Activated T-helper 2 cell treated with anti-CD3 and anti-CD28 coated beads, Interferon-gamma antibody, Interleukin-2, Interleukin-4, amounts not matched to agents 10 μg/mL and 5 μg/mL and 100 μg/mL, durations not matched to agents 14 hours and 24 hours and 36 hours (primary cell): ENCODE measurements around the gene S100A16. TPM values are rescaled to one million over a fixed set of nuclear protein-coding genes. Genes with fewer than 3 reads are reported as not detected.

Source experiments
- DNase-seq: peaks from one replicate; pipeline ENCODE4 v3.0.0; 2021; ENCODE audit warnings: low spot score
- H3K27ac Mint-ChIP-seq: one replicate; pipeline ENCODE4 v1.8.0; 2021; ENCODE audit warnings: mixed read lengths
- H3K27me3 Mint-ChIP-seq: one replicate; pipeline ENCODE4 v1.8.0; 2021; ENCODE audit warnings: low read depth, mixed read lengths
- H3K36me3 Mint-ChIP-seq: one replicate; pipeline ENCODE4 v1.8.0; 2021; ENCODE audit warnings: low read depth, mixed read lengths
- H3K4me1 Mint-ChIP-seq: one replicate; pipeline ENCODE4 v1.8.0; 2021; ENCODE audit warnings: low read depth, mixed read lengths
- H3K4me3 Mint-ChIP-seq: one replicate; pipeline ENCODE4 v1.8.0; 2021; ENCODE audit warnings: low read depth, mild to moderate bottlenecking, moderate library complexity, mixed read lengths
- H3K9me3 Mint-ChIP-seq: one replicate; pipeline ENCODE4 v1.8.0; 2021; ENCODE audit warnings: mixed read lengths
- intact Hi-C: fragments of 100-400 bp; cut with micrococcal nuclease; formaldehyde crosslinking; loops from one replicate; pipeline ENCODE4 v1.15.1; 2023
- total RNA-seq: library from RNA; stranded (reverse); gene quantifications from 2 replicates; pipeline ENCODE4 v1.2.3, GENCODE V29; 2022

The S100A16 gene
- total RNA-seq, 1 donor from 2014 or later, result not detected

GRCh38 chr1:153619171-153619570 is 6.2 kb upstream of the S100A16 start:
- Mint-ChIP-seq H3K9me3 (no peaks in the 10 kb centered on the region), H3K4me3 (no peak overlapping the region), H3K4me1 (peaks cover 4% of the 10 kb centered on the region), H3K27ac (no peak overlapping the region), H3K27me3 (no peaks in the 10 kb centered on the region), H3K36me3 (no peaks in the 10 kb centered on the region)
- no peak for DNase-seq
- intact Hi-C loops, result no loop called here

GRCh38 chr1:153617663-153618062 is 4.7 kb upstream of the S100A16 start:
- H3K4me1 Mint-ChIP-seq, result peaks cover 4% of the 10 kb centered on the region
- no peak overlapping the region for H3K4me3 Mint-ChIP-seq
- no peak overlapping the region for H3K27ac Mint-ChIP-seq
- no peaks in the 10 kb centered on the region for H3K9me3 Mint-ChIP-seq
- peak; percentile 70 for DNase-seq
- no peaks in the 10 kb centered on the region for H3K27me3 Mint-ChIP-seq
- intact Hi-C loops, result loop anchor here (1.0 to 2.0 kb wide), 3 partner anchors 45 to 106 kb away; no protein-coding TSS in a partner anchor
- H3K36me3 Mint-ChIP-seq, result no peaks in the 10 kb centered on the region

GRCh38 chr1:153616917-153617311 is 4.0 kb upstream of the S100A16 start:
- intact Hi-C loops, result loop anchor here (1.0 to 2.0 kb wide), 3 partner anchors 45 to 106 kb away; no protein-coding TSS in a partner anchor
- peaks cover 4% of the 10 kb centered on the region for H3K4me1 Mint-ChIP-seq
- no peak overlapping the region for H3K27ac Mint-ChIP-seq

GRCh38 chr1:153616144-153616916 is 3.4 kb upstream of the S100A16 start, which contains the start of gene S100A14:
Gene S100A14, minus strand, starts transcription at chr1:153616325. Its CDS starts 467 bp downstream, at chr1:153615858.
- Mint-ChIP-seq H3K4me3 (no peak within 1 kb of the TSS), H3K36me3 (no peaks in the 10 kb centered on the region), H3K27me3 (no peaks in the 10 kb centered on the region), H3K27ac (no peak within 1 kb of the TSS), H3K4me1 (peaks cover 4% of the 10 kb centered on the region), H3K9me3 (no peaks in the 10 kb centered on the region)
- DNase-seq, result no peak
- intact Hi-C loops, result loop anchor here (2.0 kb wide), 1 partner anchor 84 kb away; no protein-coding TSS in a partner anchor

More at GRCh38 chr1:153616917-153617311, 4.0 kb upstream of the S100A16 start:
- DNase-seq, result no peak
- Mint-ChIP-seq H3K27me3 (no peaks in the 10 kb centered on the region), H3K36me3 (no peaks in the 10 kb centered on the region), H3K9me3 (no peaks in the 10 kb centered on the region), H3K4me3 (no peak overlapping the region)

GRCh38 chr1:153615406-153615805 is 2.5 kb upstream of the S100A16 start:
- no peak for DNase-seq
- H3K9me3 Mint-ChIP-seq, result no peaks in the 10 kb centered on the region
- no peaks in the 10 kb centered on the region for H3K36me3 Mint-ChIP-seq
- intact Hi-C loops, result no loop called here
- H3K4me1 Mint-ChIP-seq, result peaks cover 4% of the 10 kb centered on the region
- no peak overlapping the region for H3K27ac Mint-ChIP-seq
- H3K27me3 Mint-ChIP-seq, result no peaks in the 10 kb centered on the region
- H3K4me3 Mint-ChIP-seq, result no peak overlapping the region

GRCh38 chr1:153614906-153615305 is 2.0 kb upstream of the S100A16 start:
- Mint-ChIP-seq H3K4me3 (no peak overlapping the region), H3K27me3 (no peaks in the 10 kb centered on the region), H3K9me3 (no peaks in the 10 kb centered on the region), H3K4me1 (peaks cover 4% of the 10 kb centered on the region), H3K36me3 (no peaks in the 10 kb centered on the region), H3K27ac (no peak overlapping the region)
- intact Hi-C loops, result no loop called here
- DNase-seq, result no peak

- H3K27me3 Mint-ChIP-seq, result no peaks in the 10 kb centered on the region
- no peak overlapping the region for H3K4me3 Mint-ChIP-seq
- H3K4me1 Mint-ChIP-seq, result peaks cover 4% of the 10 kb centered on the region
- no peak for DNase-seq
- H3K36me3 Mint-ChIP-seq, result no peaks in the 10 kb centered on the region
- no peak overlapping the region for H3K27ac Mint-ChIP-seq
- intact Hi-C loops, result no loop called here
- H3K9me3 Mint-ChIP-seq, result no peaks in the 10 kb centered on the region
Measured at GRCh38 chr1:153614189-153614900, 1.4 kb upstream of the S100A16 start.

GRCh38 chr1:153613406-153613805 is 469 bp upstream of the S100A16 start:
- no peaks in the 10 kb centered on the region for H3K36me3 Mint-ChIP-seq
- intact Hi-C loops, result no loop called here
- no peak overlapping the region for H3K4me3 Mint-ChIP-seq
- H3K27ac Mint-ChIP-seq, result no peak overlapping the region
- peaks cover 4% of the 10 kb centered on the region for H3K4me1 Mint-ChIP-seq
- no peaks in the 10 kb centered on the region for H3K27me3 Mint-ChIP-seq
- no peak for DNase-seq
- no peaks in the 10 kb centered on the region for H3K9me3 Mint-ChIP-seq

- Mint-ChIP-seq H3K4me1 (no peaks in the 10 kb centered on the region), H3K27ac (no peak overlapping the region), H3K36me3 (no peaks in the 10 kb centered on the region), H3K4me3 (no peak overlapping the region), H3K27me3 (no peaks in the 10 kb centered on the region), H3K9me3 (no peaks in the 10 kb centered on the region)
- DNase-seq, result no peak
- intact Hi-C loops, result no loop called here
Measured at GRCh38 chr1:153612111-153612754, 704 bp downstream of the S100A16 start.

GRCh38 chr1:153611356-153611755 is 1.6 kb downstream of the S100A16 start:
- Mint-ChIP-seq H3K36me3 (no peaks in the 10 kb centered on the region), H3K27ac (no peak overlapping the region), H3K4me1 (no peaks in the 10 kb centered on the region), H3K27me3 (no peaks in the 10 kb centered on the region), H3K9me3 (no peaks in the 10 kb centered on the region), H3K4me3 (no peak overlapping the region)
- no peak for DNase-seq
- intact Hi-C loops, result no loop called here

GRCh38 chr1:153610811-153611301 is 2.1 kb downstream of the S100A16 start:
- Mint-ChIP-seq H3K4me3 (no peak overlapping the region), H3K27ac (no peak overlapping the region), H3K36me3 (no peaks in the 10 kb centered on the region), H3K9me3 (no peaks in the 10 kb centered on the region), H3K27me3 (no peaks in the 10 kb centered on the region), H3K4me1 (no peaks in the 10 kb centered on the region)
- intact Hi-C loops, result no loop called here
- no peak for DNase-seq

GRCh38 chr1:153610334-153610733 is 2.6 kb downstream of the S100A16 start:
- intact Hi-C loops, result no loop called here
- no peak overlapping the region for H3K4me3 Mint-ChIP-seq
- no peaks in the 10 kb centered on the region for H3K9me3 Mint-ChIP-seq
- no peak for DNase-seq
- no peaks in the 10 kb centered on the region for H3K27me3 Mint-ChIP-seq
- no peak overlapping the region for H3K27ac Mint-ChIP-seq
- H3K36me3 Mint-ChIP-seq, result no peaks in the 10 kb centered on the region
- no peaks in the 10 kb centered on the region for H3K4me1 Mint-ChIP-seq

- intact Hi-C loops, result no loop called here
- H3K36me3 Mint-ChIP-seq, result no peaks in the 10 kb centered on the region
Measured at GRCh38 chr1:153609585-153609907, 3.4 kb downstream of the S100A16 start.

More at GRCh38 chr1:153609585-153609907, 3.4 kb downstream of the S100A16 start:
- no peak for DNase-seq
- no peak overlapping the region for H3K4me3 Mint-ChIP-seq
- H3K4me1 Mint-ChIP-seq, result no peaks in the 10 kb centered on the region
- H3K27ac Mint-ChIP-seq, result no peak overlapping the region
- H3K27me3 Mint-ChIP-seq, result peaks cover 4% of the 10 kb centered on the region
- no peaks in the 10 kb centered on the region for H3K9me3 Mint-ChIP-seq
